NT2/D1 (cell line): ENCODE measurements around the gene IKZF2.

Experiments
- DNase-seq: peaks from one replicate; pipeline ENCODE4 v3.0.0-alpha.2; 2011; ENCODE audit warnings: low read depth, low spot score
- H3K27me3 ChIP-seq: 2 replicates; pipeline ENCODE4 v1.6.0; 2011; ENCODE audit warnings: mild to moderate bottlenecking; ENCODE audit not compliant: insufficient read length, insufficient read depth
- H3K36me3 ChIP-seq: 2 replicates; pipeline ENCODE4 v1.6.1; 2011; ENCODE audit warnings: mild to moderate bottlenecking, low read length, mixed read lengths; ENCODE audit not compliant: insufficient read depth, insufficient read length
- H3K4me1 ChIP-seq: 2 replicates; pipeline ENCODE4 v1.5.1; 2011; ENCODE audit not compliant: insufficient read depth, insufficient read length
- H3K4me3 ChIP-seq: 2 replicates; pipeline ENCODE4 v1.5.1; 2011; ENCODE audit warnings: low read depth; ENCODE audit not compliant: insufficient read length
- H3K9ac ChIP-seq: 2 replicates; pipeline ENCODE4 v1.6.0; 2011; ENCODE audit warnings: low read depth; ENCODE audit not compliant: insufficient read length
- H3K9me3 ChIP-seq: 2 replicates; pipeline ENCODE4 v1.5.1; 2011; ENCODE audit warnings: mild to moderate bottlenecking, low read length; ENCODE audit not compliant: insufficient read depth
- SUZ12 ChIP-seq: IDR thresholded peaks from 2 replicates; pipeline ENCODE4 v1.6.1; 2011; ENCODE audit not compliant: insufficient read length, insufficient read depth; ENCODE audit errors: extremely low read depth
- YY1 ChIP-seq: IDR thresholded peaks from 2 replicates; pipeline ENCODE4 v1.6.1; 2011; ENCODE audit not compliant: insufficient read length, insufficient read depth
- ZNF274 ChIP-seq: IDR thresholded peaks from 2 replicates; pipeline ENCODE4 v1.6.1; 2011; ENCODE audit warnings: mild to moderate bottlenecking, low read depth, low read length

Gene IKZF2

GRCh38 chr2:213166109-213166508 lies 14.7 kb upstream of the IKZF2 start:
- DNase-seq, result no peak
- H3K9ac ChIP-seq, result no peak overlapping the region
- no peaks in the 10 kb centered on the region for H3K4me1 ChIP-seq
- H3K9me3 ChIP-seq, result no peaks in the 10 kb centered on the region
- H3K36me3 ChIP-seq, result no peaks in the 10 kb centered on the region
- no peak overlapping the region for H3K4me3 ChIP-seq
- H3K27me3 ChIP-seq, result no peaks in the 10 kb centered on the region
- TF ChIP-seq YY1, result no peak
- no peak for TF ChIP-seq SUZ12
- no peak for TF ChIP-seq ZNF274

GRCh38 chr2:213164263-213164662 lies 12.9 kb upstream of the IKZF2 start:
- Histone ChIP-seq H3K36me3 (no peaks in the 10 kb centered on the region), H3K4me1 (no peaks in the 10 kb centered on the region), H3K4me3 (no peak overlapping the region), H3K27me3 (no peaks in the 10 kb centered on the region), H3K9ac (no peak overlapping the region), H3K9me3 (no peaks in the 10 kb centered on the region)
- TF ChIP-seq SUZ12 (no peak), YY1 (no peak), ZNF274 (no peak)
- no peak for DNase-seq

GRCh38 chr2:213162516-213163118 lies 11.2 kb upstream of the IKZF2 start:
- Histone ChIP-seq H3K27me3 (no peaks in the 10 kb centered on the region), H3K9ac (no peak overlapping the region), H3K4me3 (no peak overlapping the region), H3K36me3 (no peaks in the 10 kb centered on the region), H3K4me1 (no peaks in the 10 kb centered on the region), H3K9me3 (no peaks in the 10 kb centered on the region)
- DNase-seq, result no peak
- TF ChIP-seq YY1 (no peak), ZNF274 (no peak), SUZ12 (no peak)

GRCh38 chr2:213161759-213162515 lies 10.5 kb upstream of the IKZF2 start:
- Histone ChIP-seq H3K27me3 (no peaks in the 10 kb centered on the region), H3K4me1 (no peaks in the 10 kb centered on the region), H3K9me3 (no peaks in the 10 kb centered on the region), H3K4me3 (no peak overlapping the region), H3K36me3 (no peaks in the 10 kb centered on the region), H3K9ac (no peak overlapping the region)
- TF ChIP-seq YY1 (no peak), ZNF274 (no peak), SUZ12 (no peak)
- no peak for DNase-seq

GRCh38 chr2:213159768-213160167 lies 8.4 kb upstream of the IKZF2 start:
- TF ChIP-seq SUZ12 (no peak), ZNF274 (no peak), YY1 (no peak)
- Histone ChIP-seq H3K36me3 (no peaks in the 10 kb centered on the region), H3K9ac (no peak overlapping the region), H3K9me3 (no peaks in the 10 kb centered on the region), H3K27me3 (no peaks in the 10 kb centered on the region), H3K4me3 (no peak overlapping the region), H3K4me1 (no peaks in the 10 kb centered on the region)
- DNase-seq, result no peak

- Histone ChIP-seq H3K9ac (no peak overlapping the region), H3K36me3 (no peaks in the 10 kb centered on the region), H3K9me3 (no peaks in the 10 kb centered on the region), H3K4me3 (no peak overlapping the region), H3K27me3 (peaks cover 5% of the 10 kb centered on the region), H3K4me1 (no peaks in the 10 kb centered on the region)
- TF ChIP-seq ZNF274 (no peak), YY1 (no peak), SUZ12 (no peak)
- DNase-seq, result no peak
Observed at GRCh38 chr2:213157242-213157641, 5.8 kb upstream of the IKZF2 start.

GRCh38 chr2:213156717-213157116 lies 5.3 kb upstream of the IKZF2 start:
- Histone ChIP-seq H3K9me3 (no peaks in the 10 kb centered on the region), H3K9ac (no peak overlapping the region), H3K4me1 (no peaks in the 10 kb centered on the region), H3K36me3 (no peaks in the 10 kb centered on the region), H3K4me3 (no peak overlapping the region), H3K27me3 (peaks cover 5% of the 10 kb centered on the region)
- TF ChIP-seq YY1 (no peak), SUZ12 (no peak), ZNF274 (no peak)
- no peak for DNase-seq
